Endodermal cell (in vitro differentiated cells): ENCODE results near the gene NDC80. TPM values are rescaled to one million over a fixed set of nuclear protein-coding genes. Genes with fewer than 3 reads are reported as not detected.

Experiments used
- DNase-seq: peaks from one replicate; pipeline ENCODE4 v3.0.0-alpha.2; 2017
- H3K27ac ChIP-seq: 2 replicates; pipeline ENCODE4 v1.5.1; 2013; ENCODE audit warnings: mild to moderate bottlenecking, low read depth, low read length, moderate library complexity
- H3K27me3 ChIP-seq: 2 replicates; pipeline ENCODE4 v1.6.1; 2013; ENCODE audit warnings: mild to moderate bottlenecking, low read length, moderate library complexity; ENCODE audit not compliant: insufficient read depth, control insufficient read depth, poor library complexity, severe bottlenecking
- H3K36me3 ChIP-seq: 2 replicates; pipeline ENCODE4 v1.7.0; 2013; ENCODE audit warnings: mild to moderate bottlenecking, low read length, moderate library complexity; ENCODE audit not compliant: control insufficient read depth, insufficient read depth
- H3K4me1 ChIP-seq: one replicate; pipeline ENCODE4 v1.7.0; 2013; ENCODE audit warnings: low read length; ENCODE audit not compliant: control insufficient read depth, insufficient read depth
- H3K4me3 ChIP-seq: 2 replicates; pipeline ENCODE4 v1.5.1; 2013; ENCODE audit warnings: mild to moderate bottlenecking, low read length, moderate library complexity
- H3K9ac ChIP-seq: 2 replicates; pipeline ENCODE4 v1.6.1; 2013; ENCODE audit warnings: mild to moderate bottlenecking, low read length, moderate library complexity; ENCODE audit not compliant: poor library complexity, severe bottlenecking; ENCODE audit errors: extremely low read depth
- H3K9me3 ChIP-seq: 2 replicates; pipeline ENCODE4 v1.6.1; 2013; ENCODE audit warnings: mild to moderate bottlenecking, low read length, moderate library complexity; ENCODE audit not compliant: control insufficient read depth
- H3K27ac Mint-ChIP-seq: 2 replicates; pipeline ENCODE4 v1.8.0; 2020; ENCODE audit warnings: mixed read lengths
- H3K27me3 Mint-ChIP-seq: 2 replicates; pipeline ENCODE4 v1.8.0; 2021; ENCODE audit warnings: mild to moderate bottlenecking, mixed read lengths; ENCODE audit not compliant: insufficient read depth
- H3K36me3 Mint-ChIP-seq: 2 replicates; pipeline ENCODE4 v1.8.0; 2020; ENCODE audit warnings: low read depth, mixed read lengths
- H3K4me1 Mint-ChIP-seq: 2 replicates; pipeline ENCODE4 v1.8.0; 2020; ENCODE audit warnings: mixed read lengths
- H3K4me3 Mint-ChIP-seq: 2 replicates; pipeline ENCODE4 v1.8.0; 2020; ENCODE audit warnings: mild to moderate bottlenecking, moderate library complexity, mixed read lengths
- H3K9me3 Mint-ChIP-seq: 2 replicates; pipeline ENCODE4 v1.8.0; 2020; ENCODE audit warnings: mild to moderate bottlenecking, mixed read lengths
- WGBS, 2 experiments: methylation state at CpG; one replicate each; pipeline versions ENCODE4 v1.1.5 to v1.1.7; 2013; ENCODE audit warnings: missing lambda C conversion rate in 2 of 2, mixed read lengths in 1 of 2; ENCODE audit not compliant: insufficient coverage in 1 of 2, insufficient read length in 1 of 2; 5-methylcytosine and 5-hydroxymethylcytosine counted together
- total RNA-seq, 2 donors: library from RNA; stranded (reverse); fragmentation: NEBNext Ultra II Directional in 1 of 2; extraction: Animal tissue kit (Norgen Biotek cat#: 25700) in 1 of 2; gene quantifications; 2 replicates in 1 of 2; 3 replicates in 1 of 2; pipeline ENCODE4 v1.2.1, GENCODE V29; 2021
- TF ChIP-seq, protein P1 (sequence below): fragments of 200-600 bp; sonication (generic); conservative IDR thresholded peaks from 2 replicates; pipeline ENCODE4 v1.5.0; 2021; ENCODE audit warnings: antibody characterized with exemption, mild to moderate bottlenecking

NDC80 gene
- total RNA-seq, 2 donors from 2014 or later, result 29.7 to 61.8 TPM

DNA sequence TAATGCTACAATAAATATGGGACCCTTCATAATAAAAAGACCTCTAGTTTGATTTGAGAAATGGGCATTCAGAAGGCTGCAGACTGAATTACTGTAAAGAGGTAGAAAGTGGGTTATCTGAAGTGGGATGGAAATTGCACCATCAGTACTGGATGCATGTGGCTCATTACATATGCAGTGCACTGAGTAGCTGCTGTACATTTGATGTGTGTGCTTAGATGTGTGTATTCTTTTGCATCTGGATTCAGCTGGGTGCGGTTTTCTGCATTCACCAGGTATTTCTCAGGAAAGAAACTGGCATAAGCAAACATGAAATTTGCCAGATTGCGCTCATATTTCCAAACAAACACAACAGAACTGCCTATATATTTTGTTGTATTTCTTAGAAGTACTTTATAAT lies 38.2 kb downstream of the NDC80 start:
- 86% methylated on average over 1 of the region's 2 CpGs; no CpG with 5 or more reads in 1 of the 2 experiments for WGBS, 2 experiments
- Mint-ChIP-seq H3K27ac (no peak overlapping the region), H3K4me3 (no peak overlapping the region), H3K27me3 (no peaks in the 10 kb centered on the region), H3K36me3 (peaks cover 33% of the 10 kb centered on the region), H3K4me1 (no peaks in the 10 kb centered on the region), H3K9me3 (no peaks in the 10 kb centered on the region)
- Histone ChIP-seq H3K36me3 (peaks cover 81% of the 10 kb centered on the region), H3K27ac (no peak overlapping the region), H3K4me3 (no peak overlapping the region), H3K9ac (no peak overlapping the region), H3K27me3 (no peaks in the 10 kb centered on the region), H3K4me1 (peaks cover 2% of the 10 kb centered on the region), H3K9me3 (peaks cover 1% of the 10 kb centered on the region)
- TF ChIP-seq, protein P1, sequence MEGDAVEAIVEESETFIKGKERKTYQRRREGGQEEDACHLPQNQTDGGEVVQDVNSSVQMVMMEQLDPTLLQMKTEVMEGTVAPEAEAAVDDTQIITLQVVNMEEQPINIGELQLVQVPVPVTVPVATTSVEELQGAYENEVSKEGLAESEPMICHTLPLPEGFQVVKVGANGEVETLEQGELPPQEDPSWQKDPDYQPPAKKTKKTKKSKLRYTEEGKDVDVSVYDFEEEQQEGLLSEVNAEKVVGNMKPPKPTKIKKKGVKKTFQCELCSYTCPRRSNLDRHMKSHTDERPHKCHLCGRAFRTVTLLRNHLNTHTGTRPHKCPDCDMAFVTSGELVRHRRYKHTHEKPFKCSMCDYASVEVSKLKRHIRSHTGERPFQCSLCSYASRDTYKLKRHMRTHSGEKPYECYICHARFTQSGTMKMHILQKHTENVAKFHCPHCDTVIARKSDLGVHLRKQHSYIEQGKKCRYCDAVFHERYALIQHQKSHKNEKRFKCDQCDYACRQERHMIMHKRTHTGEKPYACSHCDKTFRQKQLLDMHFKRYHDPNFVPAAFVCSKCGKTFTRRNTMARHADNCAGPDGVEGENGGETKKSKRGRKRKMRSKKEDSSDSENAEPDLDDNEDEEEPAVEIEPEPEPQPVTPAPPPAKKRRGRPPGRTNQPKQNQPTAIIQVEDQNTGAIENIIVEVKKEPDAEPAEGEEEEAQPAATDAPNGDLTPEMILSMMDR, result no peak
- no peak for DNase-seq

DNA sequence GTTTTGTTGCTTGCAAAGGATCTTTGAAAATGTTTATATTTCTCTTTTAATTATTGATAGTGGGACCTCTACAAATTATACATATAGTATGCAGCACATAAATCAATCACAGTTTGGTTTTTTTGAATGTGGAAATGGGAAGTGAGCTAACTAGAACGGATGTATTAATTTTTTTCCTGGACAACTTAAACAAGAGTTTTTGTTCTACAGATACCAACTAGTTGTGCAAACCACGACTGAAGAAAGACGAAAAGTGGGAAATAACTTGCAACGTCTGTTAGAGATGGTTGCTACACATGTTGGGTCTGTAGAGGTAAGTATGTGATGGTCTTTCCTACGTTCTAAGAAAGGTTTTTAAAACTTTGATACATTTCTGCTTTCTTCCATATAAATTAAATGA lies 39.2 kb downstream of the NDC80 start:
- no peak overlapping the region for H3K4me3 ChIP-seq
- H3K4me3 Mint-ChIP-seq, result no peak overlapping the region
- peaks cover 42% of the 10 kb centered on the region for H3K36me3 Mint-ChIP-seq
- TF ChIP-seq, protein P1, result no peak
- no peak overlapping the region for H3K9ac ChIP-seq
- H3K4me1 ChIP-seq, result peaks cover 2% of the 10 kb centered on the region
- WGBS, 2 experiments, result 92 to 96% methylated on average over 2 to 4 of the region's 5 CpGs
- no peaks in the 10 kb centered on the region for H3K27me3 ChIP-seq
- H3K27me3 Mint-ChIP-seq, result no peaks in the 10 kb centered on the region
- peaks cover 88% of the 10 kb centered on the region for H3K36me3 ChIP-seq
- no peaks in the 10 kb centered on the region for H3K4me1 Mint-ChIP-seq
- H3K27ac Mint-ChIP-seq, result no peak overlapping the region
- H3K27ac ChIP-seq, result no peak overlapping the region
- H3K9me3 ChIP-seq, result peaks cover 9% of the 10 kb centered on the region
- no peak for DNase-seq
- no peaks in the 10 kb centered on the region for H3K9me3 Mint-ChIP-seq

DNA sequence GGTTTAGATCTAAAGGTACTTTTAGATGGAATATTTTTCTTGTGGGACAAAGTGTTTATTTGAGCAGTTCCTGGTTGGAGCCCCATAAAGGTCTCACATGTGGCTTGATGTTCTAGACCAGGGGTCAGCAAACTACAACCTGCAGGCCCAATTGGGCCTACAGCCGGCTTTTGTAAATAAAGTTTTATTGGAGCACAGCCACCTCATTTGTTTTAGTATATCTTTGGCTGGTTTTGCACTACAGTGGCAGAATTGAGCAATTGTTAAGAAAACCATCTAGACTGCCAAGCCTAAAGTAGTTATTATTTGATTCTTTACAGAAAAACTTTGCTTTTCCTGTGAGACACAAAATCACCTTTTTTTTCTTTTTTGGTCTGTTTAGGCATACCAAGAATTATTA lies 41.6 kb downstream of the NDC80 start:
- H3K36me3 Mint-ChIP-seq, result peaks cover 41% of the 10 kb centered on the region
- Histone ChIP-seq H3K36me3 (peaks cover 78% of the 10 kb centered on the region), H3K9ac (no peak overlapping the region), H3K9me3 (peaks cover 9% of the 10 kb centered on the region), H3K4me3 (no peak overlapping the region), H3K27me3 (no peaks in the 10 kb centered on the region), H3K4me1 (peaks cover 2% of the 10 kb centered on the region), H3K27ac (no peak overlapping the region)
- TF ChIP-seq, protein P1, result no peak
- H3K4me3 Mint-ChIP-seq, result no peak overlapping the region
- H3K4me1 Mint-ChIP-seq, result no peaks in the 10 kb centered on the region
- no peak overlapping the region for H3K27ac Mint-ChIP-seq
- DNase-seq, result no peak
- no peaks in the 10 kb centered on the region for H3K9me3 Mint-ChIP-seq
- H3K27me3 Mint-ChIP-seq, result no peaks in the 10 kb centered on the region
- WGBS, 2 experiments, result 100% methylated on average over 1 of the region's 1 CpG
